ENCODE measurements around the gene PCDH1. TPM values are rescaled to one million over a fixed set of nuclear protein-coding genes. Genes with fewer than 3 reads are reported as not detected.

PCDH1 gene
- total RNA-seq, 1 experiment from 2014 or later: 127 TPM

DNA sequence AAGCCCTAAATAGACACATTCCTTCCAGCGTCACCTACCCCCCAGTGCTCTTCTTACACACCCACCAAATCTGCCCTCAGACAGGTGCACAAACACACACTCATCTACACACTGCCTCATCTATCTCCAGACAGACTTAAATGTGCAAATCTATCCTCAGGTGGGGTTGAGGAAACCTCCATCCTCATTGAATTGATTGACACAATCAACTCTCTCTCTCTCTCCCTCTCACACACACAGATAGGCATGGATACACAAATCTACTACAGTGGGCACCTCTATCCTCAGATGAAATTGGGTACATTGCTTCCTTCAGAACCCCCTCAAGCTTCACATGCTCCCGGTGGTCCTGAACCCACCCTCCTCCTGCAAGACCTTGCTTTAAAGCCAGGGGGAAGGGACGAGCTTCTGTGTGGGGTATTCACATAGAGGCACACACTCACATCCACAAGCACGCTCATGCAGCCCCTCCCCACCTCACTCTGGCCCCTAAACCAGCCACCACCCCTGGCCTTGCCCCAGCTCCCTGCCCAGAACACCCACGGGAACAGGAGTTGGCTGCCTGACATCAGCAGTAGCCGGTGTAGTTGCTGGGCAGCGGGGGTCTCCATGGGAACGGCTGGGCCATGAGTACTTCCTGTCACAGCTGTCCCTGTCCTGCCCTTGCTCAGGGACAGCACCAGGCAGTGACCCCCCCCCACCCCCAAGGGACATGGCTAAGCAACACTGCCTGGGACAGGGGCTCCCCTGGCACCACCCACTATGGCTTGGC, 22.8 kb downstream of the PCDH1 start:
- no peak overlapping the region for H4K5ac ChIP-seq (ENCODE audit: insufficient read length, low read depth, low read length)
- peaks cover 2% of the 10 kb centered on the region for H3K23me2 ChIP-seq (ENCODE audit: insufficient read length, low read depth, low read length, poor library complexity, severe bottlenecking)
- H2BK5ac ChIP-seq (ENCODE audit: insufficient read length, low read length): no peak overlapping the region
- H3K9ac ChIP-seq (ENCODE audit: extremely low read depth, insufficient read length, low read length): no peak overlapping the region
- H3K79me1 ChIP-seq (ENCODE audit: insufficient read depth, low read depth, low read length, poor library complexity, severe bottlenecking): no peaks in the 10 kb centered on the region
- H2BK20ac ChIP-seq (ENCODE audit: low read depth, low read length, poor library complexity, severe bottlenecking): no peak overlapping the region
- no peak for DNase-seq
- Mint-ChIP-seq H3K36me3 (ENCODE audit: insufficient read depth in 1 of 3, low read depth in 3 of 3) (peaks cover 36 to 54% (median 44%) of the 10 kb centered on the region in 3 experiments; a peak in 6 of 7 replicates), H3K4me1 (peaks cover 67 to 76% of the 10 kb centered on the region in 2 experiments), H3K4me3 (no peak overlapping the region; a peak in 1 of 5 replicates), H3K27ac (peak overlapping the region; percentile 0 to 77 (median 49); a peak in 4 of 7 replicates), H3K27me3 (ENCODE audit: low read depth) (no peaks in the 10 kb centered on the region; the same call in 1 of the 2 replicates), H3K9me3 (no peaks in the 10 kb centered on the region)
- H2BK15ac ChIP-seq (ENCODE audit: low read depth, low read length): no peak overlapping the region
- no peaks in the 10 kb centered on the region for H3K27me3 ChIP-seq (ENCODE audit: insufficient read depth, low read length)
- H3K18ac ChIP-seq (ENCODE audit: insufficient read length, low read depth, low read length): no peak overlapping the region
- H3T11ph ChIP-seq (ENCODE audit: low read length): no peak overlapping the region
- H3K9me3 ChIP-seq (ENCODE audit: control insufficient read depth, low read depth, low read length): no peaks in the 10 kb centered on the region
- no peaks in the 10 kb centered on the region for H3K79me2 ChIP-seq (ENCODE audit: insufficient read depth, low read length)
- WGBS (ENCODE audit: extremely low coverage, insufficient read length, low lambda C conversion rate): no CpG with 5 or more reads among the region's 8 CpGs
- no peaks in the 10 kb centered on the region for H4K20me1 ChIP-seq (ENCODE audit: control insufficient read depth, insufficient read depth, insufficient read length)
- no peak overlapping the region for H3K4ac ChIP-seq (ENCODE audit: low read depth, low read length)
- peaks cover 16% of the 10 kb centered on the region for H3K4me1 ChIP-seq (ENCODE audit: insufficient read depth, low read length)
- no peak overlapping the region for H3K27ac ChIP-seq (ENCODE audit: insufficient read length, low read depth, low read length)
- no peak overlapping the region; the same call in 1 of the 2 replicates for H3K14ac ChIP-seq (ENCODE audit: insufficient read depth, low read length)
- TF ChIP-seq, protein P1, sequence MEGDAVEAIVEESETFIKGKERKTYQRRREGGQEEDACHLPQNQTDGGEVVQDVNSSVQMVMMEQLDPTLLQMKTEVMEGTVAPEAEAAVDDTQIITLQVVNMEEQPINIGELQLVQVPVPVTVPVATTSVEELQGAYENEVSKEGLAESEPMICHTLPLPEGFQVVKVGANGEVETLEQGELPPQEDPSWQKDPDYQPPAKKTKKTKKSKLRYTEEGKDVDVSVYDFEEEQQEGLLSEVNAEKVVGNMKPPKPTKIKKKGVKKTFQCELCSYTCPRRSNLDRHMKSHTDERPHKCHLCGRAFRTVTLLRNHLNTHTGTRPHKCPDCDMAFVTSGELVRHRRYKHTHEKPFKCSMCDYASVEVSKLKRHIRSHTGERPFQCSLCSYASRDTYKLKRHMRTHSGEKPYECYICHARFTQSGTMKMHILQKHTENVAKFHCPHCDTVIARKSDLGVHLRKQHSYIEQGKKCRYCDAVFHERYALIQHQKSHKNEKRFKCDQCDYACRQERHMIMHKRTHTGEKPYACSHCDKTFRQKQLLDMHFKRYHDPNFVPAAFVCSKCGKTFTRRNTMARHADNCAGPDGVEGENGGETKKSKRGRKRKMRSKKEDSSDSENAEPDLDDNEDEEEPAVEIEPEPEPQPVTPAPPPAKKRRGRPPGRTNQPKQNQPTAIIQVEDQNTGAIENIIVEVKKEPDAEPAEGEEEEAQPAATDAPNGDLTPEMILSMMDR (conservative IDR thresholded peaks at IDR 0.05): no peak
- H4K91ac ChIP-seq (ENCODE audit: insufficient read length, low read depth, low read length): no peak overlapping the region
- H2BK120ac ChIP-seq (ENCODE audit: low read depth, low read length, poor library complexity, severe bottlenecking): no peak overlapping the region
- H3K23ac ChIP-seq (ENCODE audit: insufficient read length, low read depth, low read length): no peak overlapping the region
- H4K8ac ChIP-seq (replicated peaks; ENCODE audit: insufficient read length, low read depth, low read length): no peak overlapping the region
- no peak overlapping the region for H3K56ac ChIP-seq (ENCODE audit: insufficient read length, low read depth, low read length)
- no peak overlapping the region for H2AK5ac ChIP-seq (ENCODE audit: insufficient read length, low read length)
- no peak overlapping the region for H3K4me2 ChIP-seq (ENCODE audit: insufficient read depth, insufficient read length, low read length)
- H2BK12ac ChIP-seq (ENCODE audit: insufficient read length, low read depth, low read length): no peak overlapping the region
- no peak overlapping the region for H2AFZ ChIP-seq (ENCODE audit: low read length)

Data from H9 (cell line).